Ishikawa (cell line): ENCODE results near the gene SEC14L2.

Experiments used
- CEBPB ChIP-seq: IDR thresholded peaks from 2 replicates; pipeline ENCODE4 v1.6.1; 2012
- CREB1 ChIP-seq: IDR thresholded peaks from 2 replicates; pipeline ENCODE4 v1.6.1; 2012; ENCODE audit warnings: low read depth
- EGR1 ChIP-seq: IDR thresholded peaks from 2 replicates; pipeline ENCODE4 v1.6.1; 2012
- EP300 ChIP-seq: IDR thresholded peaks from 2 replicates; pipeline ENCODE4 v1.6.1; 2012; ENCODE audit warnings: borderline replicate concordance
- FOXM1 ChIP-seq: IDR thresholded peaks from 2 replicates; pipeline ENCODE4 v1.6.1; 2012; ENCODE audit warnings: low read depth, borderline replicate concordance
- MAX ChIP-seq: IDR thresholded peaks from 2 replicates; pipeline ENCODE4 v1.6.1; 2012
- NFIC ChIP-seq: IDR thresholded peaks from 2 replicates; pipeline ENCODE4 v1.6.1; 2012
- RAD21 ChIP-seq: IDR thresholded peaks from 2 replicates; pipeline ENCODE4 v1.6.1; 2012; ENCODE audit warnings: low read depth
- REST ChIP-seq: IDR thresholded peaks from 2 replicates; pipeline ENCODE4 v1.6.1; 2012; ENCODE audit warnings: low read depth, mild to moderate bottlenecking
- TAF1 ChIP-seq: IDR thresholded peaks from 2 replicates; pipeline ENCODE4 v1.6.1; 2012; ENCODE audit warnings: low read depth, mild to moderate bottlenecking
- TCF12 ChIP-seq: IDR thresholded peaks from 2 replicates; pipeline ENCODE4 v1.6.1; 2012; ENCODE audit warnings: low read depth
- TEAD4 ChIP-seq: IDR thresholded peaks from 2 replicates; pipeline ENCODE4 v1.6.1; 2012
- YY1 ChIP-seq: IDR thresholded peaks from 2 replicates; pipeline ENCODE4 v1.6.1; 2012; ENCODE audit warnings: low read depth
- ZBTB7A ChIP-seq: IDR thresholded peaks from 2 replicates; pipeline ENCODE4 v1.6.1; 2012; ENCODE audit warnings: low read depth
- TF ChIP-seq, protein P1 (sequence below): IDR thresholded peaks from 2 replicates; pipeline ENCODE4 v1.6.1; 2012

Gene SEC14L2

DNA sequence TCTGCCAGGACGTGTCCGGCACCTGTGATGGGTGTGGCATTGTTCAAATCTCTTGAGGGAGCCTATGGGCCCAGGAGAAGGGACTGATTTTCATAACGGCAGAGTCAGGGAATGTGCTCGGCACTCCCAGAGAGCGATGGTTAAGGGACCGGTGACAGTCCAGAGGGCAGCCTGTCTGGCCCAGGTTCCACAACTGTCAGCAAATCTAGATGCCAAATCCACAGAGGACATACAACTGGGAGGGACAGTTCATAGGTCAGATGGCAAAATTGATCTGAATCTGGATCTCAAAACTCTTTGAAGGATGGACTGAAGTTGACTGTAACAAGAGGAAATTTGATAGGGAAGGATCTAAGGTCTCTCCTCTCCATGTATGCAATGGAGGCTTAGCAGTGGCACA lies 7.5 kb downstream of the SEC14L2 start:
- no peak for TF ChIP-seq RAD21
- no peak for TF ChIP-seq EGR1
- TF ChIP-seq CEBPB = no peak

- no peak for TF ChIP-seq ZBTB7A
- no peak for TF ChIP-seq CREB1
- no peak for TF ChIP-seq TCF12
- TF ChIP-seq REST = no peak
- TF ChIP-seq EGR1 = no peak
- TF ChIP-seq FOXM1 = no peak
- no peak for TF ChIP-seq NFIC
- TF ChIP-seq RAD21 = no peak
- no peak for TF ChIP-seq CEBPB
- TF ChIP-seq YY1 = no peak
- TF ChIP-seq, protein P1, sequence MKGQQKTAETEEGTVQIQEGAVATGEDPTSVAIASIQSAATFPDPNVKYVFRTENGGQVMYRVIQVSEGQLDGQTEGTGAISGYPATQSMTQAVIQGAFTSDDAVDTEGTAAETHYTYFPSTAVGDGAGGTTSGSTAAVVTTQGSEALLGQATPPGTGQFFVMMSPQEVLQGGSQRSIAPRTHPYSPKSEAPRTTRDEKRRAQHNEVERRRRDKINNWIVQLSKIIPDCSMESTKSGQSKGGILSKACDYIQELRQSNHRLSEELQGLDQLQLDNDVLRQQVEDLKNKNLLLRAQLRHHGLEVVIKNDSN = no peak
- TF ChIP-seq TAF1 = no peak
- TF ChIP-seq EP300 = no peak
- no peak for TF ChIP-seq MAX
- no peak for TF ChIP-seq TEAD4
These were observed 8.9 kb downstream of the SEC14L2 start for GRCh38 chr22:30405731-30406130.

DNA sequence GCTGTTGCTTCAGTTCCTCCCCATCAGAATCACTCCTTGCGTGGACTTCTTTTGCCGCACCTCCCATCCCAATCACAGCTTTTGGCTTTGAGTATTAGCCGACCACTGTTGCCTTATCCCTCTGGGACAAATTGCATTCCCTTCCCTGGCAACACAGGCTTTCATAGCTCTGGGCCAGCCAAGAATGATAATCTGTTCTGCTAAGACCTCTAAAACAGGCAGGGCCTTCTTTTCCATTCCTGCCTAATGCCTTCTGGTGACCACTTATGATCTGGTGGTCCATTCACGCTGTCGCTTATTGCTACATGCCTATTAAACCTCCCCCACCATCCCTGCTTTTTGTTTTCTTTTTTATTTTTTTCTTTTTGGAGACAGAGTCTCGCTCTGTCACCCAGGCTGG lies 9.6 kb downstream of the SEC14L2 start:
- TF ChIP-seq EP300 (no peak), CEBPB (no peak), YY1 (no peak), RAD21 (no peak), MAX (no peak), TCF12 (no peak), ZBTB7A (no peak), TEAD4 (no peak), REST (no peak), CREB1 (no peak), EGR1 (no peak), FOXM1 (no peak), NFIC (no peak)

DNA sequence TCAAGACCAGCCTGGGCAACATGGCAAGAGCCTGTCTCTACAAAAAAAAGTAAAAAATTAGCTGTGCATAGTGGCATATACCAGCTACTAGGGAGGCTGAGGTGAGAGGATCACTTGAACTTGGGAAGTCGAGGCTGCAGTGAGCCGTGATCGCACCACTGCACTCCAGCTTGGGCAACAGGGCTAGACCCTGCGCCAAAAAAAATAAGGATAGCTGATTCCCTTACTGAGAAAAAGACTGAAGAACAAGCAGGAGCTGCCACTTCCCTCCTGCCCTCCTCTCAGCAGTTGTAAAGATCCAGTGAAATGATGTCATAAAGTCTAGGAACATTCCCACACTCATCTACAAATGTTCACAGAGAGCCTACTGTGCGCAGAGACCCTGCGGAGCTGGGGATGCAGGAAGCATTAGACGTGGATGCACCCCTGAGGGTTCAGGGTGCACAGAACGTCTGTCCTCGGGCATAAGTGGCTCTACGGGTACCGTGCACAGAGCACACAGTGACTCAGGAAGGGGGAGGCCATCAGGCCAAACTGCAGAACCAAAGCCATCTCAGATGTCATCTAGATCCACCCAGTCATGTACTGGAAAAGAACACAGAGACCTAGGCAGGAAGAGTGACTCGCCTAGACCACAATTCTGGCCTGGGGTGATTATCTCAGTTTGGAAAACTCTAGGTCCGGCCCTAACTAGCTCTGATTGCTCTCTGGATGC lies 11.7 kb downstream of the SEC14L2 start:
- no peak for TF ChIP-seq TEAD4
- no peak for TF ChIP-seq EP300
- TF ChIP-seq NFIC = no peak
- no peak for TF ChIP-seq TCF12
- no peak for TF ChIP-seq CEBPB
- TF ChIP-seq EGR1 = no peak
- TF ChIP-seq TAF1 = no peak
- TF ChIP-seq REST = no peak
- no peak for TF ChIP-seq ZBTB7A
- TF ChIP-seq CREB1 = no peak
- TF ChIP-seq RAD21 = no peak
- no peak for TF ChIP-seq YY1
- no peak for TF ChIP-seq FOXM1
- TF ChIP-seq, protein P1 = no peak
- TF ChIP-seq MAX = no peak
